Panc1 (cell line): Measurements from ENCODE around the gene MAD1L1.
"Not testable (repeated sequence)": the region's sequence is repeated elsewhere in the genome, so short reads cannot be mapped to it uniquely, and the experiment has no call there.

Source experiments
- CTCF ChIP-seq: fragments of 450-650 bp; IDR thresholded peaks from 2 replicates; pipeline ENCODE4 v1.5.1; 2017; ENCODE audit warnings: mild to moderate bottlenecking
- POLR2AphosphoS5 ChIP-seq: IDR thresholded peaks from 2 replicates; pipeline ENCODE4 v1.6.1; 2012; ENCODE audit warnings: mild to moderate bottlenecking, low read depth, low read length, moderate library complexity
- TF ChIP-seq, protein P1 (sequence below), 2 experiments: IDR thresholded peaks; 2 replicates each; pipeline ENCODE4 v1.6.1; 2011 to 2012; ENCODE audit warnings: low read depth in 2 of 2, control low read depth in 1 of 2, low read length in 1 of 2, mild to moderate bottlenecking in 1 of 2, moderate library complexity in 1 of 2; ENCODE audit not compliant: insufficient read depth in 1 of 2

GRCh38 chr7:2036201-2036600 lies 196.5 kb downstream of the MAD1L1 start:
- TF ChIP-seq CTCF, POLR2AphosphoS5: not testable (repeated sequence)
- TF ChIP-seq, protein P1, sequence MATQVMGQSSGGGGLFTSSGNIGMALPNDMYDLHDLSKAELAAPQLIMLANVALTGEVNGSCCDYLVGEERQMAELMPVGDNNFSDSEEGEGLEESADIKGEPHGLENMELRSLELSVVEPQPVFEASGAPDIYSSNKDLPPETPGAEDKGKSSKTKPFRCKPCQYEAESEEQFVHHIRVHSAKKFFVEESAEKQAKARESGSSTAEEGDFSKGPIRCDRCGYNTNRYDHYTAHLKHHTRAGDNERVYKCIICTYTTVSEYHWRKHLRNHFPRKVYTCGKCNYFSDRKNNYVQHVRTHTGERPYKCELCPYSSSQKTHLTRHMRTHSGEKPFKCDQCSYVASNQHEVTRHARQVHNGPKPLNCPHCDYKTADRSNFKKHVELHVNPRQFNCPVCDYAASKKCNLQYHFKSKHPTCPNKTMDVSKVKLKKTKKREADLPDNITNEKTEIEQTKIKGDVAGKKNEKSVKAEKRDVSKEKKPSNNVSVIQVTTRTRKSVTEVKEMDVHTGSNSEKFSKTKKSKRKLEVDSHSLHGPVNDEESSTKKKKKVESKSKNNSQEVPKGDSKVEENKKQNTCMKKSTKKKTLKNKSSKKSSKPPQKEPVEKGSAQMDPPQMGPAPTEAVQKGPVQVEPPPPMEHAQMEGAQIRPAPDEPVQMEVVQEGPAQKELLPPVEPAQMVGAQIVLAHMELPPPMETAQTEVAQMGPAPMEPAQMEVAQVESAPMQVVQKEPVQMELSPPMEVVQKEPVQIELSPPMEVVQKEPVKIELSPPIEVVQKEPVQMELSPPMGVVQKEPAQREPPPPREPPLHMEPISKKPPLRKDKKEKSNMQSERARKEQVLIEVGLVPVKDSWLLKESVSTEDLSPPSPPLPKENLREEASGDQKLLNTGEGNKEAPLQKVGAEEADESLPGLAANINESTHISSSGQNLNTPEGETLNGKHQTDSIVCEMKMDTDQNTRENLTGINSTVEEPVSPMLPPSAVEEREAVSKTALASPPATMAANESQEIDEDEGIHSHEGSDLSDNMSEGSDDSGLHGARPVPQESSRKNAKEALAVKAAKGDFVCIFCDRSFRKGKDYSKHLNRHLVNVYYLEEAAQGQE (IDR thresholded peaks at IDR 0.05; ENCODE audit: insufficient read depth in 1 of 2, low read depth in 2 of 2, low read length in 1 of 2), result not testable (repeated sequence)
